Stimulated activated CD8-positive, alpha-beta memory T cell treated with anti-CD3 and anti-CD28 coated beads, Interleukin-4, amount 100 ng/mL, for 4 hours (primary cell): ENCODE results near the gene BLACAT1.

Source experiments
- DNase-seq, 2 donors: peaks; one replicate each; pipeline ENCODE4 v3.0.0-alpha.2; 2020; ENCODE audit warnings: low read depth in 2 of 2, low spot score in 1 of 2

BLACAT1 gene

GRCh38 chr1:205455581-205456382 is at the start of gene BLACAT1:
TSS of gene BLACAT1 (minus strand) at chr1:205456045.
- no peak for DNase-seq

GRCh38 chr1:205505076-205505729 is 49.4 kb upstream of the BLACAT1 start:
- DNase-seq, result no peak

DNA sequence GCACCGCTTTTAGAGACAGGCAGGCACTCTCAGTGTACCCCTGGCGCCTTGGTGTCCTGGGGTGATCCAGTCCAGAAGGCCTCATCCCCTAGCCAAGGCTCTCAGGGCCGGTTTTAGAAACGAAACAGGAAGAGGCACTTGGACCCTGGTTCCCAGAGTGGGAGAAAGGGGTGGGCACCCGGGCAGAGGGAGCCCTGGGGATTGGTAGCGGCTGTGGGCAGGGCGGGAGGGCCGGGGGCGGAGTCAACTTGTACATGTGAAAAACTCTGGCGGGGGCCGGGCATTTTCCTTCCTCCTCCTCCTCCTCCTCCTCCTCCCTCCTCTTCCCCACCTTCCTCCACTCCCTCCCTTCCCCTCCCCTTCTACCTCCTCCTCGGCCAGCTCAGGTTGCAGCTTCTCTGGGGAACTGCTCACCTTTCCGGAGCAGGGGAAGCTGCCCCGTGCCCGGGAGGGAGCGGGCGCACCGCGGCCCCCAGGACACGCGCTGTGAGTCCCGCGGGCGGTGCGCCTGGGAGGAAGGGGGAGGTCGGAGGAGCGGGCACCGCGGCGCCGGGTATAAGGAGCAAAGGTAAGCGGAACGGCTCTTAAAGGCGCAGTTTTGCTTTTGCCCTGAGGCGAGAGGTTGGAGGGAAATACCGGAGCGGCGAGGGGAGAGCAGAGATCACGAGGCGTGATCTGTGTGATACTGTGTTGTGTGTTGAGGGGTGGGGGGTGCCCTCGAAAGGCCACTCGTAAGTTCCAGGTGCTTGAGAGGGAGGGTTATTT is 48.6 kb upstream of the BLACAT1 start, which contains the start of gene CDK18:
TSS of gene CDK18 (plus strand) at position 359 of the 765 bp plus-strand sequence. CDS start 18,499 bp downstream, outside the sequence.
- DNase-seq, result no peak

GRCh38 chr1:205502992-205503391 is 47.1 kb upstream of the BLACAT1 start:
- DNase-seq, result no peak

DNA sequence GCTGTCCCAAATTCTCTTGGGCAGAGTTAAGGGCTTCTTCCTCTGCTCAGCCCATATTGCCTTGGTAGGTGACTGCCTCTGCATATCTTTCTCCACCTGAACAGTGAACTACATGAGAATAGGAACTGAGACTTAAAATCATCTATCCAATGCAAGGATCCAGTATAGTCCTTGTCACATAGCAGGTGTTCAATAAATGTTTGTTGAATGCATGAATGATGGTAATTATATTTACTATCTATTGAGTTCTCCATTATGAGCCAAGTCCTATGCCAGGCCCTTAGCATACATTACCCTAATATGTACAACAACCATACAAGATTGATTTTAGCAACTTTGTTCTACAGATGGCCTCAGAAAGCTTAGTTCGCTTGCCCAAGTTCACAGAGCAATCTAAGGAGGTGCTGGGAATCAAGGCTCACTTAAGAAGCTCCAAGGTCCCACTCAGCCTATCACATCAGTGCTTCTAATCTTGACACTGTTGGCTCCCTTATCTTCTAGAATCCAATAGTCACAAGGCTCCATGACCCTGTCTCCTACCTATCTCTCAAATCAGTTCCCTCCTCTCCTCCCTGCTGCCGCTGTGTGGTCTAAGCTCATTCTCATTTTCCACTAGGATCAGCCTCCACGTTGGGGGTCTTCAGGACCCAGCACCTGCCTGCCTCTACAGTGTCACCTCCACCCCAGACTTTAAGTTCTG is 46.4 kb upstream of the BLACAT1 start:
- DNase-seq, result no peak

DNA sequence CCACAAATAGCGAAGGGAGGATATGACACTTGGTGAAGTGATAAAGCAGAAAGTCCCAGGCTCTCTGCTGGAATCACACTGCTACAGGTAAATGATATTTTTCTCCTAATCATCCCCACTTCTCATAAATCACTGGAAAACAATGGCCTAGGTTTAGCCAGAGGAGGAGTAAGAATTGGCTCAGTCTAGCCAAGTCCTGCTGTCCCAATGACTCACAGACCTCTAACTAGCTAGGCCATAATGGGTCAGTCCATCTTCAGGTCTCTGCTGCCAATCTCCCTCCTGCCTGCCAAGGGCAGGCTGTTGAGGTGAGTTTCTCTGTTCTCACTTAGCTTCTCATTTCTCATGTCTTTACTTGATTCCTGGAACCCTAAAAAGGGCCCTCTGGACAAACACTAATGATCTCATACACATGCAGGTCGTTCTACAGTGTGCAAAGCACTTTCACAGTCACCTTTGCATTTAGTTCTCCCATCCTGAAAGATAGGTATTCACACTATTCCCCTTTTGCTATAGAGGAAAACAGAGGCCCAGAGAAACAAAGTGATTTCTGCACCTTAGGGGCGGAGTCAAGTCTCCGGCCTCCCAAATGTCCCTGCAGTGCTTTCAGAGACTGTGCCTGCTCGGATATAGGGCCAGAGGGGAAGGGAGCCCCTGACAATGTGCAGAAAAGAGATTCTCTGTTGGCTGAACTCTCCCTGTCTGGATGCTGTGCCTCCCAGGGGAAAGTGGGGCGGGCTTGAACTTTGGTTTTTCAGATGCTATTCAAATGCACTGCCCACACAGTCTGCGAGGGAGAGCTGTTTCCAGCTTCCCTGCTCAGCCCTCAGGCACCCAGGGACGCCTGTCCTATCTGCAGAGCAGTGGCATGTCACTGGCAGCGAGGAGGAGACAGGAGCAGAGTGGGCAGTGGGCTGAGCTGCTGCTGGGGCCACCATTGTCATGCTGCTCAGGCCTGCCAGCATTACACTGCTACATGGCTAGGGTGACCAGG is 44.7 kb upstream of the BLACAT1 start:
- DNase-seq, result no peak

- DNase-seq, result no peak
Measured at GRCh38 chr1:205499789-205500188, 43.9 kb upstream of the BLACAT1 start.

GRCh38 chr1:205497351-205497750 is 41.5 kb upstream of the BLACAT1 start:
- no peak for DNase-seq

GRCh38 chr1:205496661-205497060 is 40.8 kb upstream of the BLACAT1 start:
- no peak for DNase-seq

DNA sequence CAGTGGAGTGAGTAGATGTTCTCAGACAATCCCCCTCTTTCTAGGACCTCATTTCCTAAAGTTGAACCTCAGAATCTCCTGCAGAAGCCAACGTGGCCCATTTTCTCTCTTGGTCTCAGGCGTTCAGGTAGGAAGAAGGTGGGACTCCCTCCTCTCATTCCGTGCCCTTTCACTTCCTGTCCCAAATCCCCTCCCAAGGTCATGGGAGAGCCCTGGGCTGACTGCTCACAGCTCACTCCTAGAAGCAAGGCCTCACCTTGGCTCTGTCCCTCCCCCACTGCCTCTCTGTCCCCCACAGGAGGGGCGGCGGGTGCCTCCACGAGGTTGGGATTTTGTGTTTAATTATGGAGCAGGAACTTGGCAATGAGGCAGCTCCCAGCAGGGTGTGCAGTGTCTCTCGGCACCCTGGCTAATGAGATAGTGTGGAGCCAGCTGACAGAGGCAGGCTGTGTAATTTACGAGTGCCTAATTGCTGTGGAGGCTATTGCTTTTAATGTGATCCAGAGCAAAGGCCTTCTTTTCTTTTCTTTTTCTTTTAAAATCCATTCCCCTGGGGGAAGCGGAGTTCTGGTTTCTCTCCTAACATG is 39.5 kb upstream of the BLACAT1 start:
- no peak for DNase-seq

GRCh38 chr1:205494115-205494514 is 38.3 kb upstream of the BLACAT1 start:
- no peak for DNase-seq

- DNase-seq, result no peak
Measured at GRCh38 chr1:205493241-205494085, 37.6 kb upstream of the BLACAT1 start.

DNA sequence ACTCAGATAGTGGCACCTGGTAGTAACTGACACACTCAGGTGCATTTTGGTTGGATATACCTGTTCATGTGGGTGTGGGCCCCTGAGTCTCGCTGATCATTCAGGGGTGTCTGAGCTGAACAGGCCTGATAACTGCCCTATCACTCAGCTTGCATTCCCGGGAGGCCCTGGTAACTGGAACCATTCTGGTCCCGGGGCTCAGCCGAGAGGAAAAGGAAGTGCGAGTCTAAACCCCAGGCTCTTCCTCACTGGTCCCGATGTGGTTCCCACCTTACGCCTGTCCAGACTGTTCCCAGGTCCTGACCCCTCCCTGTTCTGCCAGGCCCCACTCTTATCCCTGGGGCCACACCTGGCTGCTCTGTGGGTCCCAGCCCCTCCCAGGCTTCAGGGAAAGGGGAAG is 36.9 kb upstream of the BLACAT1 start:
- DNase-seq, result no peak

- no peak for DNase-seq
Measured at GRCh38 chr1:205492201-205492667, 36.4 kb upstream of the BLACAT1 start.

GRCh38 chr1:205491794-205492193 is 35.9 kb upstream of the BLACAT1 start:
- no peak for DNase-seq

DNA sequence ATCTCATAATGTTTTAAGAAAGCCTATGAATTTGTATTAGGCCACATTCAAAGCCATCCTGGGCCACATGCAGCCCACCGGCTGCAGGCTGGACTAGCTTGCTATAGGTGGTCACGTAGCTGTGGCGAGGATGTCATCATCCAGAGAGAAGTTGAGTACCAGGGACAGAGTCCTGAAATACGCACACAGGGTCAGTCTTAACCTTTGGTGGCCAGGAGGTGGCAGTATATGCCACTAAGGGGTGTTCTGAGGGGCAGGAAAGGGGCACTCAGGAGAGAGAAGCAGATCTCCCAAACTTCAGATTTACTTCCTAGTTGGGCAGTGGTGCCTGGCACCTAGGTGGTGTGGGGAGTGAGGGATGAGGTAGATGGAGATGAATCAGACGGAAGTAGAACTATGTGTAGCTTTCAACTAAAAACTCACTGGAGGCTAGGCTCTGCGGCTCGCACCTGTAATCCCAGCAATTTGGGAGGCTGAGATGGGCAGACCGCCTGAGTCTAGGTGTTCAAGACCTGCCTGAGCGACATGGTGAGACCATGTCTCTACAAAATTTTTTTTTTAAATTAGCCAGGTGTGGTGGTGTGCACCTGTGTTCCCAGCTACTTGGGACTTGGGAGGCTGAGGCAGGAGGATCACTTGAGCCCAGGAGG is 32.4 kb upstream of the BLACAT1 start:
- no peak for DNase-seq

GRCh38 chr1:205486258-205486657 is 30.4 kb upstream of the BLACAT1 start:
- DNase-seq, result no peak
